Neural cell (in vitro differentiated cells): ENCODE data around the gene CDCA3. TPM values are rescaled to one million over a fixed set of nuclear protein-coding genes. Genes with fewer than 3 reads are reported as not detected.

ENCODE experiments used
- H2AFZ ChIP-seq: fragments of 200-600, 300-800 bp; sonication (generic), shearing (Covaris generic); 2 replicates; pipeline ENCODE4 v1.6.0; 2014; ENCODE audit warnings: low read depth, mild to moderate bottlenecking, antibody characterized with exemption, low read length, moderate library complexity
- H3F3A ChIP-seq: fragments of 200-600 bp; shearing (Covaris generic); 2 replicates; pipeline ENCODE4 v1.6.1; 2016; ENCODE audit warnings: mild to moderate bottlenecking, moderate library complexity, mixed read lengths, antibody characterized with exemption, low read length; ENCODE audit not compliant: insufficient read depth, poor library complexity, severe bottlenecking
- H3K27ac ChIP-seq: fragments of 200-600, 300-800 bp; sonication (generic), shearing (Covaris generic); 2 replicates; pipeline ENCODE4 v1.5.1; 2014; ENCODE audit warnings: mild to moderate bottlenecking, low read length, moderate library complexity
- H3K27me3 ChIP-seq: fragments of 300-800, 200-600 bp; sonication (generic), shearing (Covaris generic); 2 replicates; pipeline ENCODE4 v1.6.0; 2014; ENCODE audit warnings: mild to moderate bottlenecking, low read depth, low read length, moderate library complexity; ENCODE audit not compliant: insufficient read depth
- H3K36me3 ChIP-seq: fragments of 300-800, 200-600 bp; sonication (generic), shearing (Covaris generic); 2 replicates; pipeline ENCODE4 v1.5.1; 2014; ENCODE audit warnings: mild to moderate bottlenecking, antibody characterized with exemption, low read length, moderate library complexity; ENCODE audit not compliant: insufficient read depth
- H3K4me2 ChIP-seq: fragments of 300-800, 200-600 bp; sonication (generic), shearing (Covaris generic); 2 replicates; pipeline ENCODE4 v1.6.0; 2014; ENCODE audit warnings: mild to moderate bottlenecking, low read length
- H3K4me3 ChIP-seq: fragments of 300-800, 200-600 bp; sonication (generic), shearing (Covaris generic); 2 replicates; pipeline ENCODE4 v1.5.1; 2014; ENCODE audit warnings: mild to moderate bottlenecking, low read length, moderate library complexity
- H3K79me2 ChIP-seq: fragments of 200-600 bp; shearing (Covaris generic); replicated peaks from 2 replicates; pipeline ENCODE4 v1.6.0; 2014; ENCODE audit warnings: mild to moderate bottlenecking, low read length, moderate library complexity; ENCODE audit not compliant: insufficient read depth
- H3K9ac ChIP-seq: fragments of 300-800, 200-600 bp; sonication (generic), shearing (Covaris generic); 2 replicates; pipeline ENCODE4 v1.6.1; 2016; ENCODE audit warnings: mild to moderate bottlenecking, low read length, mixed read lengths
- H3K9me2 ChIP-seq: fragments of 200-600 bp; shearing (Covaris generic); 2 replicates; pipeline ENCODE4 v1.6.1; 2016; ENCODE audit warnings: mild to moderate bottlenecking, low read length, mixed read lengths; ENCODE audit not compliant: insufficient read depth
- H3K9me3 ChIP-seq: fragments of 200-600, 300-800 bp; sonication (generic), shearing (Covaris generic); 2 replicates; pipeline ENCODE4 v1.6.1; 2016; ENCODE audit warnings: mild to moderate bottlenecking, mixed run types, low read length, moderate library complexity, mixed read lengths
- H4K20me1 ChIP-seq: fragments of 200-600 bp; shearing (Covaris generic); 2 replicates; pipeline ENCODE4 v1.6.1; 2016; ENCODE audit warnings: mild to moderate bottlenecking, mixed run types; ENCODE audit not compliant: insufficient read depth
- EP300 ChIP-seq: fragments of 450-650 bp; conservative IDR thresholded peaks from 2 replicates; pipeline ENCODE4 v1.6.1; 2014; ENCODE audit warnings: antibody characterized with exemption, mild to moderate bottlenecking, moderate library complexity; ENCODE audit not compliant: poor library complexity, severe bottlenecking
- EZH2 ChIP-seq: fragments of 200-600, 300-800 bp; shearing (Covaris generic), sonication (generic); IDR thresholded peaks from 2 replicates; pipeline ENCODE4 v1.6.1; 2014; ENCODE audit warnings: antibody characterized with exemption, low read length, borderline replicate concordance, mild to moderate bottlenecking; ENCODE audit not compliant: insufficient read depth, poor library complexity, severe bottlenecking
- MXI1 ChIP-seq: fragments of 450-650 bp; conservative IDR thresholded peaks from 2 replicates; pipeline ENCODE4 v1.6.1; 2014; ENCODE audit warnings: antibody characterized with exemption, mild to moderate bottlenecking; ENCODE audit not compliant: poor library complexity, severe bottlenecking
- POLR2AphosphoS5 ChIP-seq: IDR thresholded peaks from 2 replicates; pipeline ENCODE4 v1.6.1; 2012
- RAD21 ChIP-seq: fragments of 450-650 bp; conservative IDR thresholded peaks from 2 replicates; pipeline ENCODE4 v1.6.1; 2014; ENCODE audit warnings: antibody characterized with exemption, mild to moderate bottlenecking, moderate library complexity
- SMC3 ChIP-seq: fragments of 450-650 bp; conservative IDR thresholded peaks from 2 replicates; pipeline ENCODE4 v1.6.1; 2014; ENCODE audit warnings: antibody characterized with exemption, mild to moderate bottlenecking, moderate library complexity; ENCODE audit not compliant: poor library complexity
- TAF1 ChIP-seq: IDR thresholded peaks from 2 replicates; pipeline ENCODE4 v1.6.1; 2012; ENCODE audit warnings: low read depth
- polyA plus RNA-seq: library from polyadenylated mRNA; depleted of rRNA; stranded (reverse); fragments of >200 nt; gene quantifications from 2 replicates; pipeline ENCODE4 v1.2.3, GENCODE V29; 2014
- TF ChIP-seq, protein P1 (sequence below): IDR thresholded peaks from 2 replicates; pipeline ENCODE4 v1.6.1; 2012; ENCODE audit warnings: borderline replicate concordance
- TF ChIP-seq, protein P2 (sequence below): fragments of 450-650 bp; IDR thresholded peaks from 2 replicates; pipeline ENCODE4 v1.5.1; 2014; ENCODE audit warnings: antibody characterized with exemption, mild to moderate bottlenecking, moderate library complexity; ENCODE audit not compliant: poor library complexity, severe bottlenecking

Gene CDCA3
- polyA plus RNA-seq, 1 donor from 2014 or later, result 7.3 TPM

DNA sequence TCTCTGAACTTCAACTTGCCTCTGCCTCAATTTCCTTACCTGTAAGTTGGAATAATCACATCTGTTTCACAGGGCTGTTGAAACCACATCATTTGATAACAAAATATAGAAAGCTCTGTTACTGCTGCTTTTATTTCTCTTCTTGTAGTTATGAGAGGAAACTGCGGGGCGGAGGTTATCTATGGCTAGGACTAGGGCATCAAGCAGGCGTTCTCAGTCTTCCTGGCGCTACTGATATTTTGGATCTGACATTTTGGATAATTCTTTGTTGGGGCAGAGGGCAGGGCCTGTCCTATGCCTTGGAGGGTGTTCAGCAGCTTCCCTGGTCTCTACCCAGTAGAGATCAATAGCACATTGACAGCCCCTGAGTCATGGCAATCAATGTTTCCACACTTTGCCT is 19.0 kb downstream of the CDCA3 start:
- no peaks in the 10 kb centered on the region for H3K9me2 ChIP-seq
- no peaks in the 10 kb centered on the region for H3K36me3 ChIP-seq
- no peak overlapping the region for H3K4me2 ChIP-seq
- no peaks in the 10 kb centered on the region for H4K20me1 ChIP-seq
- no peak overlapping the region for H3K9ac ChIP-seq
- TF ChIP-seq SMC3, result no peak
- no peak overlapping the region for H3K4me3 ChIP-seq
- no peak overlapping the region for H2AFZ ChIP-seq
- H3F3A ChIP-seq, result peaks cover 4% of the 10 kb centered on the region
- H3K79me2 ChIP-seq, result peaks cover 17% of the 10 kb centered on the region
- H3K27ac ChIP-seq, result no peak overlapping the region
- H3K9me3 ChIP-seq, result no peaks in the 10 kb centered on the region
- H3K27me3 ChIP-seq, result no peaks in the 10 kb centered on the region

DNA sequence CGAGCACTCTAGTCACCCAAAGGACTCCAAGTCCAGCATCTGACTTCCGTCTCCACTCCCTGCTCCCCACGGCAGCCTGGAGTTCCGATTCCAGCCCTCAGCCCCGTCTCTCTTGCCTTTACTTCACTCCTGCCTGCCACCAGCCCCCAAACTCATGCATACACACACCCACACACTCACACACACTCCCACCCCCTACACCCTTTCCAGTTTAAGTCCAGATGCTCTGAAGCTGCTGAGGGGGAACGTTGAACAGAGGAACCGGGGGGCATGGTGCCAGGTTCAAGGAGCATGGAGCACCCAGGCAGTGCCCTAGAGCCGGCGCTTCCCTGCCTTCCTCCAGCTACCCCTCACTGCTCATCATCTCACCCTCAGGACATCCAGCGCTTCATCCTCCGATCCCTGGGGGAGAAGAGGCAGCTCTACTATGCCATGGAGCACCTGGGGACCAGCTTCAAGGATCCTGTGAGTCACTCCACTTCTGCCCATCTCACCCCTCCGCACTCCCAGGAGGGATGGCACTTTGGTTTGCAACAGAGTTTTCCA is 19.6 kb downstream of the CDCA3 start:
- Histone ChIP-seq H3K9me3 (no peaks in the 10 kb centered on the region), H3K27me3 (no peaks in the 10 kb centered on the region), H3K4me2 (no peak overlapping the region), H3K36me3 (no peaks in the 10 kb centered on the region), H3K79me2 (peaks cover 17% of the 10 kb centered on the region), H2AFZ (no peak overlapping the region), H3F3A (peaks cover 5% of the 10 kb centered on the region), H3K9ac (no peak overlapping the region), H4K20me1 (no peaks in the 10 kb centered on the region), H3K27ac (no peak overlapping the region), H3K4me3 (no peak overlapping the region), H3K9me2 (no peaks in the 10 kb centered on the region)
- TF ChIP-seq SMC3 (no peak), MXI1 (no peak), POLR2AphosphoS5 (no peak), EP300 (no peak), RAD21 (no peak), TAF1 (no peak), EZH2 (no peak)
- TF ChIP-seq, protein P1, sequence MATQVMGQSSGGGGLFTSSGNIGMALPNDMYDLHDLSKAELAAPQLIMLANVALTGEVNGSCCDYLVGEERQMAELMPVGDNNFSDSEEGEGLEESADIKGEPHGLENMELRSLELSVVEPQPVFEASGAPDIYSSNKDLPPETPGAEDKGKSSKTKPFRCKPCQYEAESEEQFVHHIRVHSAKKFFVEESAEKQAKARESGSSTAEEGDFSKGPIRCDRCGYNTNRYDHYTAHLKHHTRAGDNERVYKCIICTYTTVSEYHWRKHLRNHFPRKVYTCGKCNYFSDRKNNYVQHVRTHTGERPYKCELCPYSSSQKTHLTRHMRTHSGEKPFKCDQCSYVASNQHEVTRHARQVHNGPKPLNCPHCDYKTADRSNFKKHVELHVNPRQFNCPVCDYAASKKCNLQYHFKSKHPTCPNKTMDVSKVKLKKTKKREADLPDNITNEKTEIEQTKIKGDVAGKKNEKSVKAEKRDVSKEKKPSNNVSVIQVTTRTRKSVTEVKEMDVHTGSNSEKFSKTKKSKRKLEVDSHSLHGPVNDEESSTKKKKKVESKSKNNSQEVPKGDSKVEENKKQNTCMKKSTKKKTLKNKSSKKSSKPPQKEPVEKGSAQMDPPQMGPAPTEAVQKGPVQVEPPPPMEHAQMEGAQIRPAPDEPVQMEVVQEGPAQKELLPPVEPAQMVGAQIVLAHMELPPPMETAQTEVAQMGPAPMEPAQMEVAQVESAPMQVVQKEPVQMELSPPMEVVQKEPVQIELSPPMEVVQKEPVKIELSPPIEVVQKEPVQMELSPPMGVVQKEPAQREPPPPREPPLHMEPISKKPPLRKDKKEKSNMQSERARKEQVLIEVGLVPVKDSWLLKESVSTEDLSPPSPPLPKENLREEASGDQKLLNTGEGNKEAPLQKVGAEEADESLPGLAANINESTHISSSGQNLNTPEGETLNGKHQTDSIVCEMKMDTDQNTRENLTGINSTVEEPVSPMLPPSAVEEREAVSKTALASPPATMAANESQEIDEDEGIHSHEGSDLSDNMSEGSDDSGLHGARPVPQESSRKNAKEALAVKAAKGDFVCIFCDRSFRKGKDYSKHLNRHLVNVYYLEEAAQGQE, result no peak
- TF ChIP-seq, protein P2, sequence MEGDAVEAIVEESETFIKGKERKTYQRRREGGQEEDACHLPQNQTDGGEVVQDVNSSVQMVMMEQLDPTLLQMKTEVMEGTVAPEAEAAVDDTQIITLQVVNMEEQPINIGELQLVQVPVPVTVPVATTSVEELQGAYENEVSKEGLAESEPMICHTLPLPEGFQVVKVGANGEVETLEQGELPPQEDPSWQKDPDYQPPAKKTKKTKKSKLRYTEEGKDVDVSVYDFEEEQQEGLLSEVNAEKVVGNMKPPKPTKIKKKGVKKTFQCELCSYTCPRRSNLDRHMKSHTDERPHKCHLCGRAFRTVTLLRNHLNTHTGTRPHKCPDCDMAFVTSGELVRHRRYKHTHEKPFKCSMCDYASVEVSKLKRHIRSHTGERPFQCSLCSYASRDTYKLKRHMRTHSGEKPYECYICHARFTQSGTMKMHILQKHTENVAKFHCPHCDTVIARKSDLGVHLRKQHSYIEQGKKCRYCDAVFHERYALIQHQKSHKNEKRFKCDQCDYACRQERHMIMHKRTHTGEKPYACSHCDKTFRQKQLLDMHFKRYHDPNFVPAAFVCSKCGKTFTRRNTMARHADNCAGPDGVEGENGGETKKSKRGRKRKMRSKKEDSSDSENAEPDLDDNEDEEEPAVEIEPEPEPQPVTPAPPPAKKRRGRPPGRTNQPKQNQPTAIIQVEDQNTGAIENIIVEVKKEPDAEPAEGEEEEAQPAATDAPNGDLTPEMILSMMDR, result no peak

DNA sequence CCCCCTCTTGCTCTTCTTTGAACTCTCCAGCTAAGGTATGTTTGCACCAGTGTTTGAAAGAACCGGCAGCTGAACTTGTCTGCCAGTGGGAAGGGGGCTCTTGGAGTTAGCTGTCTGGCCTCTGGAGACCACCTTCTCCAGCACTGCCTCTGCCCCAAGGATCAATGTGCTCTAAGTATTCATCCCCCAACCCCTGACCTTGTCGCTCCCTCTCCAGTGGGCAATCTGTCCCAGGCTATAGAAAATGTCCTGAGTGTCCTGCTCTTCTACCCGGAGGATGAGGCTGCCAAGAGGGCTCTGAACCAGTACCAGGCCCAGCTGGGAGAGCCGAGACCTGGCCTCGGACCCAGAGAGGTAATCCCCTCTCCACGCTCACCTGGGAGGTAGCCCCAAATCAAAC is 20.1 kb downstream of the CDCA3 start:
- Histone ChIP-seq H3K4me2 (no peak overlapping the region), H2AFZ (no peak overlapping the region), H3K36me3 (no peaks in the 10 kb centered on the region), H3K9me2 (no peaks in the 10 kb centered on the region), H3K79me2 (peaks cover 17% of the 10 kb centered on the region), H4K20me1 (no peaks in the 10 kb centered on the region), H3K27ac (no peak overlapping the region), H3K9me3 (no peaks in the 10 kb centered on the region), H3F3A (peaks cover 5% of the 10 kb centered on the region), H3K9ac (no peak overlapping the region), H3K4me3 (no peak overlapping the region), H3K27me3 (no peaks in the 10 kb centered on the region)
- no peak for TF ChIP-seq TAF1
